Panc1 (cell line): ENCODE data around the gene CCDC127.

ENCODE experiments used
- POLR2AphosphoS5 ChIP-seq: IDR thresholded peaks from 2 replicates; pipeline ENCODE4 v1.6.1; 2012; ENCODE audit warnings: mild to moderate bottlenecking, low read depth, low read length, moderate library complexity
- REST ChIP-seq, 2 experiments: IDR thresholded peaks; 2 replicates each; pipeline ENCODE4 v1.6.1; 2011 to 2012; ENCODE audit warnings: low read depth in 2 of 2, control low read depth in 1 of 2, low read length in 1 of 2, mild to moderate bottlenecking in 1 of 2, moderate library complexity in 1 of 2; ENCODE audit not compliant: insufficient read depth in 1 of 2
- SIN3A ChIP-seq: IDR thresholded peaks from 2 replicates; pipeline ENCODE4 v1.6.1; 2012; ENCODE audit warnings: low read depth, mild to moderate bottlenecking, low read length, moderate library complexity, borderline replicate concordance; ENCODE audit not compliant: insufficient read depth
- TCF7L2 ChIP-seq: IDR thresholded peaks from 2 replicates; pipeline ENCODE4 v1.6.1; 2011; ENCODE audit warnings: mild to moderate bottlenecking, low read depth, low read length, inconsistent platforms
- TF ChIP-seq, protein P1 (sequence below): fragments of 450-650 bp; IDR thresholded peaks from 2 replicates; pipeline ENCODE4 v1.5.1; 2017; ENCODE audit warnings: mild to moderate bottlenecking

GRCh38 chr5:159448-160172 lies 58.3 kb downstream of the CCDC127 start:
- TF ChIP-seq, protein P1, sequence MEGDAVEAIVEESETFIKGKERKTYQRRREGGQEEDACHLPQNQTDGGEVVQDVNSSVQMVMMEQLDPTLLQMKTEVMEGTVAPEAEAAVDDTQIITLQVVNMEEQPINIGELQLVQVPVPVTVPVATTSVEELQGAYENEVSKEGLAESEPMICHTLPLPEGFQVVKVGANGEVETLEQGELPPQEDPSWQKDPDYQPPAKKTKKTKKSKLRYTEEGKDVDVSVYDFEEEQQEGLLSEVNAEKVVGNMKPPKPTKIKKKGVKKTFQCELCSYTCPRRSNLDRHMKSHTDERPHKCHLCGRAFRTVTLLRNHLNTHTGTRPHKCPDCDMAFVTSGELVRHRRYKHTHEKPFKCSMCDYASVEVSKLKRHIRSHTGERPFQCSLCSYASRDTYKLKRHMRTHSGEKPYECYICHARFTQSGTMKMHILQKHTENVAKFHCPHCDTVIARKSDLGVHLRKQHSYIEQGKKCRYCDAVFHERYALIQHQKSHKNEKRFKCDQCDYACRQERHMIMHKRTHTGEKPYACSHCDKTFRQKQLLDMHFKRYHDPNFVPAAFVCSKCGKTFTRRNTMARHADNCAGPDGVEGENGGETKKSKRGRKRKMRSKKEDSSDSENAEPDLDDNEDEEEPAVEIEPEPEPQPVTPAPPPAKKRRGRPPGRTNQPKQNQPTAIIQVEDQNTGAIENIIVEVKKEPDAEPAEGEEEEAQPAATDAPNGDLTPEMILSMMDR = no peak
- TF ChIP-seq SIN3A (no peak), POLR2AphosphoS5 (no peak), REST (IDR thresholded peaks at IDR 0.05; ENCODE audit: insufficient read depth in 1 of 2, low read depth in 2 of 2, low read length in 1 of 2) (no peak), TCF7L2 (no peak)
